Activated CD4-positive, alpha-beta T cell treated with anti-CD3 and anti-CD28 coated beads, Interleukin-2, amount 50 U/mL, for 4 hours (primary cell): ENCODE data around the gene MEG3.
"Not testable (repeated sequence)": the region's sequence is repeated elsewhere in the genome, so short reads cannot be mapped to it uniquely, and the experiment has no call there.

ENCODE experiments used
- DNase-seq, 2 experiments: peaks; one replicate each; pipeline ENCODE4 v3.0.0-alpha.2; 2020

The MEG3 gene

DNA sequence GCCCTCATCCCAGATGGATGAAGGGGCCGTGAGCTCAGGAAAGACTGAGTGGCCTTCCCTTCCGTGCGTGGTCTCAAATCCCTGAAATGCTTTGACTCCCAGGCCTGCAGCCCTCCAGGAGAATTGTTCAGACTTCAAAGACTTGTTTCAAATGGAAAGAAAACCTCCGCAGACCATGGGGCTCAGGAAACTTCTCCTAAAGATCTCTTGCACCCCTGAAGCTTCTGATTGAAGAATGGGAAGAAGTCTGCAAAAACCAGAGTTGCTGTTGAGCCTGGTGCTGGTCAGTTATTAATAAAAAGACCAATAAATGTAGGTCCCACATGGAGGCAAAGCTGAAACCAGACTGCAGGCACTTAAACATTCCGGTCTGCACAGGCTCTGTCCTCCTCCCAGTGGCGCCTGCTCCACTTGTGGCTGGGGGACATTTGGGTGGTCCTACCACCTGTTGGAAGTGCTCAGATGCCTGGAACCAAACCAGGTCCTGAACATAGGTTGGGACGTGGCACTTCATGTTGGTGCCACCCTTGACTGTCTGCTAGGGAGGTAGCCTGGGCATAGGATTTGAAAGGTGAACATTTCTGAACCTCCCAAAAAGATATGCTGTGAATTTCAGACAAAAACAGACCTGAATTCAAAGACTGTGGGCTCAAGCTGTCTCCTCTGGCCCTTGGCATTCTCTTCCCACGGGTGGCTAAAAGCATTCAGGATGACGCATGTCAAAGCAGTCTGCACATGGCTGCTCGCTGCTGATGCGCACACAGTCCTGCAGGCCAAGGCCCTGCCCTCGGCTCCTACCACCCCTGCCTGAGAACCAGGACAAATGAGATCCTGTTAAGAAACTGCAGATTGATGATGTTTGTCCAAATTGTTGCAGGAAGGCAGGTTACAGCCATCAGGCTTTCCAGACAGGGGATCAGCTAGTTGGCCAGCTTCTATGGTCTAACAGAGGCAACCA is 36.2 kb upstream of the MEG3 start:
- DNase-seq: no peak

- DNase-seq: no peak
Observed at GRCh38 chr14:100790502-100791347, 35.2 kb upstream of the MEG3 start.

DNA sequence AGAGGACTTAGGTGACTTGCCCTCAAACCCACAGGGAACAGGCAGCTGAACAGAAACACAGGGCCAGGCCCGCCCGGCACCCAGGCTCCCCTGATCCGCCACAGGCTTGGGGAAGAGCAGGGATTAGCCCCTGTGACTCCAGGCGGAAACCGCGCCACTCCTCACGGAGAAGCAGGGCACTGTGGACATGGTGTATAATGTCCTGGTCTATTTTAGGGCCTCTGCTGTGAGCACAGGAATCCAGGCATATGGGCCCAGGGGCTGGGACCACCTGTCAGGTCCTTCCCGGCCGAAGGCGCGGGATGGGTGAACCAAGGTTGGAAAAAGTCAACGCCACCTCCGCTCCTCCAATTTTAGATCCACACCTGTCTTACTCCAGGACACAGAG is 34.6 kb upstream of the MEG3 start:
- no peak for DNase-seq

GRCh38 chr14:100791995-100792394 is 33.9 kb upstream of the MEG3 start:
- no peak for DNase-seq

DNA sequence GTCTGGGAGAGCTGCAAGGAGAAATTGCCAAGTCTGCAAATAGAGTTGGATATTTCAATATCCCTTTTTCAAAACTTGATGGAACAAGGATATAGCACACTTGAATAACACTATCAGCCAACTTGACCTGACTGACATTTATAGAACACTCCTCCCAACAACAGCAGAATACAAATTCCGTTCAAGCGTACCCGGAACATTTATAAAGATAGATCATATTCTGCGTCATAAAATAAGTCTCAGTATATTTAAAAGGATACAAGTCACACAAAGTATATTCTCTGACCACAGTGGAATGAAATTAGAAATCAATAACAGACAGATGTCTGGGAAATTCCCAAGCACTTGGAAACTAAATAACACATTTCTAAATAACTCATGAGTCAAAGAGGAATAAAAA is 29.0 kb upstream of the MEG3 start:
- no peak for DNase-seq

GRCh38 chr14:100800041-100800440 is 25.9 kb upstream of the MEG3 start:
- no peak for DNase-seq

DNA sequence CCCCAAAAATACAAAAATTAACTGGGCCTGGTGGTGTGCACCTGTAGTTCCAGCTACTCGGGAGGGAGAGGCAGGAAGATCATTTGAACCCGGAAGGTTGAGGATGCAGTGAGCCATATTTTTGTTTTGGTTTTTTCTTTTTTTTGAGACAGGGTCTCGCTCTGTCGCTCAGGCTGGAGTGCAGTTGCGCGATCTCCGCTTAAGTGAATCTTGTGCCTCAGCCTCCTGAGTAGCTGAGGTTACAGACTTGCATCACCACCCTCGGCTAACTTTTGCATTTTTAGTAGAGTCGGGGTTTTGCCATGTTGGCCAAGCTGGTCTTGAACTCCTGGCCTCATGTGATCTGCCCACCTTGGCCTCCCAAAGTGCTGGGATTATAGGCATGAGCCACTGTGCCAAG is 24.5 kb upstream of the MEG3 start:
- not testable (repeated sequence) for DNase-seq

DNA sequence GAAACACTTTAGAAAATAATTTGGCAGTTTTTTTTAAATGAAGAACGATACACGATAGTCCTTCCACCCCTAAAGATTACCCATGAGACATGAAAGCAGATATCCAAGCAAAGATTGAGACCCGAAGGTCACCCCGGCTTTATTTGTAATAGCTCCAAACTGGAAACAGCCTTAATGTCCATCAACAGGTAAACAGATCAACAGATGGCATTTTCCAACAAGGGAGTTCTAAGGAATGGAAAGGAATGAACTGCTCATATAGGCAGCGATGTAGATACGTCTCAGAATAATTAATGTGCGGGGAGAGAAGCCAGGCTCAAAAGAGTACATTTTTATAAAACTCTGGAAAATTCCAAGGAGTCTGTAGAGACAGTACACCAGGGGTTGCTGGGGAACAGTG is 23.7 kb upstream of the MEG3 start:
- DNase-seq: no peak

DNA sequence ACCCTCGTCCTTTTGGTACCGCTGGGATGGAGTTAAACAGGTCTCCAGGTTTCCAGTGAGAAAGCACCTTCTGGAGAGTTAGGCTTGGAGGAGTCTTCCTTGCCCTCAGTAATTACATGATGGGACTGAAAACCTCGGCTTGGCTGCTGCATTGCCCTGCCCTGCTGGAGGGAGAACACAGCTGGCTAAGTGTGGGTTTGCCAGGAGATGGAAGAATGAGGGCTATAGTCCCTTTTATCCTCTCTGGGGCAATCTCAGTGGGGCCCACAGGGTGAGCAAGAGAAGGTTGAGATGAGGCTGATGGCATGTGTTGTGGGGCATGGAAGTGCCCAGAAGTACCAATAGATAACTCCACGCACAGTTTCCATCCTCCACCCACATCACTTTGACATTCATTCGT is 23.2 kb upstream of the MEG3 start:
- DNase-seq: no peak

DNA sequence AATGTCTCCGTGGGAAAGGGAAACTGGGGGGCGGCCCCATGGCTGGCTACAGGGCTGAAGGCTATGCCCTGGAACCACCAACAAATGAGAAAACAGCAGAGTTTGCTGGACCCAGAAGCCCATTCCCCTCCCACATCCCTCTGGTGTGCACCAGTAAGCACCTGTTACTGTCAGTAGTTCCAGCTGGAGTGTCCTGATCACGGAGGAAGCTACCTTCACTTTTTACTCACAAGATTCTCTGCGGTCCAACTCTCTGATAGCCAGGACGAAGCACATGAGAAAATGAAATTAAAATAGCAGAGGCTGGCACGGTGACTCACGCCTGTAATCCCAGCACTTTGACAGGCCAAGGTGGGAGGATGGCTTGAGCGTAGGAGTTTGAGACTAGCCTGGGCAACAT is 22.7 kb upstream of the MEG3 start:
- DNase-seq: no peak

DNA sequence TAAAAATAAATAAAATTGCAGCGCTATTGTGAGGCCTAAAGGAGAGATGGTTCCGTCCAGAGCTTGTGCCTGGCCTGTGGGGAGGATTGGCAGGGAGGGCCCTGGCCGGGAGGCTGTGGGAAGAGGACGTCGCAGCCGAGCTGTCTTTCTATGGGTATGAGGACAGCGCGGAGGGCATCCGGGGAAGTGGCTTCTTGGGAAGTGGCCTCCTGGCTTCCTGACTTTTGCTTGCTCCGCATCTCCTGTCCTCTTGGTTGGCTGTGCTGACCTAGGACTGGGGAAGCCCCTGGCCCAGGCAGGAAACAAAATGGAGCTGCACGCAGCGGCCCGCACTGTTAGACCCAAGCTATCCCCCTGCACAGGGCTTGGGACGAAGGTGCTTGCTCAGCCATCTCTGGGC is 22.2 kb upstream of the MEG3 start:
- DNase-seq: no peak

GRCh38 chr14:100804138-100804537 is 21.8 kb upstream of the MEG3 start:
- no peak for DNase-seq

DNA sequence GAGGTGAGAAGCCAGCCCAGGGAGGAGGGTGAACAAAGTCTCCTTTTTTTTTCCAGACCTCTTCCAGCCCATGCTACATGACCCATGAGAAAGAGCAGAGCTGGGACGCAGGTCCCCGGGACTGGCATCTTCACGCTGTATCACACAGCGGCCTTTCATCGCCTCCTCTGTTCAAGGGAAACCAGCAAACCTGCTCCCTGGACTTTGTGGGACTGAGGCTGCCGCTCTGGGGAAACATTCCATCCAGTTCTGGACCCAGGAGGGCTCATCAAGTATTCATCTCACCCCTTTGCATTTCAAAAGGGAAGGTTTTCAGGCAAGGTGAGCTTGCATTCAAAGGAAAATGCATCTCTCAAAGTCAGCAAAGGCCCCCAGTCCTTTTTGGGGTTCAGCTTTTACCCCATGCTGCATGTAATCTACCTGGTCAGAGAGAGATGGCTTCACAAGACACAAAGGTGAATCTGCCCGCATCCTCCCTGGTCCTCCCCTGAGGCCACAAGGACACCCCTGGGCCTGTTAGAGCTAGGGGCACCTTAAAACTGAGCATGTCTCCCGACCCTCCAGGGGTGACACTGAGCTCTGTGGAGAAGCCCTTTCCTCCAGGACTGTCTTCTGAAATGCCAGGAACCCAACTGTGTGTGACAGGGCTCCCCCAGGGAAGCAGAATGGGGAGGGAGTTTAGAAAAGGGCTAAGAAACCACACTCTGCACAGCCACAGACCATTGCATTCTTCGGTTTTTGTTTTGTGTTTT is 21.2 kb upstream of the MEG3 start:
- no peak for DNase-seq

DNA sequence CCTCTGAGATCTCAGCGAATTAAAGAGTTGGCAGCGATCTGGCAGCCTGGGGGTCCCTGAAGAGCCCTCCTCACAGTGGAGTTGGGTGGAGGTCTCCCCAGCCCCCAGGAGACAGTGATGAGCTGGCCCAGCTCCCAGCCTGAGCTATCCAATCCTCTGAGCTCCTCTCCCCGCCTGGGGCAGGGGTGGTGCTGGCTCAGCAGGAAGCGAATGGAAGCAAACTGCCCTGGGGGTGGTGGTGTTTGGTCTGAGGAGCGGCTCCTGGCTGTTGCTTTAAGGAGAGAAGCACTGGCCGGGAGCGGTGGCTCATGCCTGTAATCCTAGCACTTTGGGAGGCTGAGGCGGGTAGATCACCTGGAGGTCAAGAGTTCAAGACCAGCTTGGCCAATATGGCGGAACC is 19.5 kb upstream of the MEG3 start:
- DNase-seq: no peak

- DNase-seq: no peak
Observed at GRCh38 chr14:100807496-100807895, 18.4 kb upstream of the MEG3 start.

DNA sequence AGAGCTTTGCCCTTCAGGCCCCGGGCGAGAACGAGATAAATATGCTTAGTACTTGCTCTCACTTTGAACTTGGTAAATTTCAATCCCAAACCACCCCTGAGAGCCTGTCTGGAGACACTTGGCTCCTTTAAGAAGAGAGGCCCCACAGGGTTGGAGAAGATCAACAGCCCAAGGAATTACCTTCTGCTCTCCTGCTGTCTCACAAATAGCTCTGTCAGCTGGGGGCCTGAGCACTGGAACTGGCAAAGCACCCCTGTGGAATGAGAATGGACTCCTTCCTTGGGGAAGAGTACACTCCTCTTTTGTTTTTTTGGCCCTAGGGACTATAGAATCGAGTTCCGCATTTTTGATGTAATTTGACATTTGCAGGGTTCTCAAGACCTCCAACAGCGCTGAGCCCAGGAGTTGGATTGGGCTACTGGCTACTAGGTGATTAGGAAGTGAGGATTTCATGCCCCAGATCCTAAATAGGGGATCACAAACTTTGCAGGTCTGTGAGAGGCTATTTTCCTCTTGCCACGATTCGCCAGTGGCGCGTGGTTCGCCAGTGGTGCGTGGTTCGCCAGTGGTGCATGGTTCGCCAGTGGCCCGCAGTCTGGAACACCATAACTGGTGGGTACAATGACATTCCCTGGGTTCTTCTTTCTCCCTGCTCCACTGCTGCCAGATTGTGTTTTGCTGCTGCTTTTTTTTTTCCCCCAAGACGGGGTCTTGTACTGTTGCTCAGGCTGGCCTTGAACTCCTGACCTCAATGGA is 17.8 kb upstream of the MEG3 start:
- DNase-seq: no peak

DNA sequence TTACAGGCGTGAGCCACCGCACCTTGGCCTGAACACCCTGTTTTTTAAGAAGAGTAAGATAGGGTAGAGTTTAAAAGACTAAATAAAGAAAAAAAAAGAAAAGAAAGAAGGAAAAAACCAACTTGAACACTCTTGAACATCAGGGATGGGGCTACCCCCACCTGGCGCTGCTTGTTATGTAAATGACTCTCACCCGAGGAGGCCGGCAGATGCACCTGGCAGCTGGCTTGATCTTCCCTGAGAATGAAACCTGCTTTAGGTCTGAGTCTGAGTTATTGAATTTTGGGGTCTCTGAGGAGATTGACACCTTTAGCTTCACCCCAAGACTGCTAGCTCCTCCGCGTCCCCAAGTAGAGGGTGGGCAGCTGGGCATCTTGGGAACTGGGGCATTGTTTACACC is 15.5 kb upstream of the MEG3 start:
- no peak for DNase-seq

DNA sequence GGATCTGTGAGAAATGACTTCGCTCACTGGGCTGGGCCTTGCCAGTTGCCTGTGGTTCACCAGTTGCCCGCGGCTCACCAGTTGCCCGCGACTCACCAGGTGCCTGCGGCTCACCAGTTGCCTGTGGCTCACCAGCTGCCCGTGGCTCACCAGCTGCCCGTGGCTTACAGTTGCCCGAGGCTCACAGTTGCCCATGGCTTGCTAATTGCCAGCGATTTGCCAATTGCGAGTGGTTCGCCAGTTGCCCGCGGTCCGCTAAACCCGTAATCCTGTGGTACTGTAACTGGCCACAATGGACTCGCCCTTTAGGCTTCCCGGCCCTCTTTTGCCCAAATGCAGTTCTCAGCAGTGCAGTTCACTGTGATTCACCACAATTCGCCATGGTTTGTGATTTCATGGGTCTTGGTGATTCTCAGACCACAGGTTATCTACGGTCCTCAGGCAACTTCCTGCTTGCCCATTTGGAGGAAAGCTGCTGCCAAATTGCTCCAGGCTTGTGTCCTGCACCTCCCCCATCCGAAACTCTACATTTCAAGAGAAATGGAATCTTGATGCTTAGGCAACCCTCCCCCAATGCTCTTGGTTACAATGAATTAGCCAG is 15.0 kb upstream of the MEG3 start:
- DNase-seq: no peak

DNA sequence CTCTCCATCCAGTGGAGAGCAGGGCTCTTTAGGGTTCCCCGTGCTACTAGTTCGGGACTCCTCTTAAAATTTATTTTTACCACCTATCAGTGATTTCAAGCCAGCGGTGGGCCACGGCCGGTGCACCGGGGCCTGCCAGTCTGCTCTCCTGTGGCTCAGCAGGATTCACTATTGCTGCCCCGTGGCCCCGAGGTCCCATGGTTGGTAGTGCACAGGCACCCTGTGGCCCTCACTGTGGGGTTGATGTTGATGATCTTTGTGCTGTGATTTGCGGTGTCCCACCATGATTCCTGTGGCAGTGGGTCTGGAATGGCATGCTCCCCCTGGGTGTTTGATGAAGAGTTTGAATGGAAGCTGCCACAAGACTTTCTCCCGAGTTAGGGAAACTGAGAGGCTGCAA is 12.6 kb upstream of the MEG3 start:
- DNase-seq: no peak

- no peak for DNase-seq
Observed at GRCh38 chr14:100815478-100816285, 10.2 kb upstream of the MEG3 start.

GRCh38 chr14:100816286-100816949 is 9.5 kb upstream of the MEG3 start:
- no peak for DNase-seq
